HG03575 (cell line): ENCODE data around the gene PDIA5.

Experiments used
- ATAC-seq: cut with Tn5 transposase; IDR thresholded peaks from one replicate; pipeline ENCODE4 v1.9.1; 2021; ENCODE audit not compliant: unreplicated experiment, insufficient number of reproducible peaks, low FRiP score; ENCODE audit errors: extremely low read depth

The PDIA5 gene

GRCh38 chr3:123067689-123068600, 1.1 kb downstream of the PDIA5 start:
- no peak for ATAC-seq

- ATAC-seq: no peak
Measured at GRCh38 chr3:123068601-123069381, 2.0 kb downstream of the PDIA5 start.

GRCh38 chr3:123070510-123070909, 3.7 kb downstream of the PDIA5 start:
- ATAC-seq: no peak

GRCh38 chr3:123071146-123071545, 4.3 kb downstream of the PDIA5 start:
- no peak for ATAC-seq

- no peak for ATAC-seq
Measured at GRCh38 chr3:123071581-123071980, 4.8 kb downstream of the PDIA5 start.

GRCh38 chr3:123072152-123072551, 5.3 kb downstream of the PDIA5 start:
- no peak for ATAC-seq

GRCh38 chr3:123072564-123072963, 5.7 kb downstream of the PDIA5 start:
- no peak for ATAC-seq

- no peak for ATAC-seq
Measured at GRCh38 chr3:123075359-123075758, 8.5 kb downstream of the PDIA5 start.

GRCh38 chr3:123076112-123076495, 9.3 kb downstream of the PDIA5 start:
- no peak for ATAC-seq

GRCh38 chr3:123076496-123077418, 9.9 kb downstream of the PDIA5 start:
- ATAC-seq: no peak

- no peak for ATAC-seq
Measured at GRCh38 chr3:123078101-123078500, 11.3 kb downstream of the PDIA5 start.

- no peak for ATAC-seq
Measured at GRCh38 chr3:123080864-123081562, 14.2 kb downstream of the PDIA5 start.

GRCh38 chr3:123081718-123082369, 15.0 kb downstream of the PDIA5 start:
- no peak for ATAC-seq

GRCh38 chr3:123082370-123083065, 15.7 kb downstream of the PDIA5 start:
- no peak for ATAC-seq

GRCh38 chr3:123083383-123084124, 16.7 kb downstream of the PDIA5 start:
- ATAC-seq: no peak

GRCh38 chr3:123084192-123084591, 17.4 kb downstream of the PDIA5 start:
- ATAC-seq: no peak

GRCh38 chr3:123084738-123085237, 18.0 kb downstream of the PDIA5 start:
- no peak for ATAC-seq
